DMS53 (cell line): Measurements from ENCODE around the gene LILRA5.
"Not testable (repeated sequence)": the region's sequence is repeated elsewhere in the genome, so short reads cannot be mapped to it uniquely, and the experiment has no call there.

ENCODE experiments used
- DNase-seq: peaks from one replicate; lab custom pipeline; 2025; lab: John Stamatoyannopoulos, UW

Gene LILRA5

DNA sequence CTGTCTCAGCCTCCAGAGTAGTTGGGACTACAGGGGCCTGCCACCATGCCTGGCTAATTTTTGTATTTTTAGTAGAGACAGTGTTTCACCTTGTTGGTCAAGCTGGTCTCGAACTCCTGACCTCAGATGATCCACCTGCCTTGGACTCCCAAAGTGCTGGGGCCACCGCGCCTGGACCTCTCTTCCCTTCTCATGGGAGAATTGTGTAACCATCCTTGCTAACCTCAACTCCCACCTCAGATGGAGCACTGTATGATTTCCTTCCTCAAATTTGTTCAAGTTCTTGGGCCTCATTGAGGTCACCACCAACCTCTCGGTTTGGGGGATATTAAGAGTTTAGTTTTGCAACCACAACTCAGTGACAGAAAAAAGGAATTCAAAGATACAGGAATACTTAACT, 10.7 kb downstream of the LILRA5 start:
- DNase-seq: no peak

DNA sequence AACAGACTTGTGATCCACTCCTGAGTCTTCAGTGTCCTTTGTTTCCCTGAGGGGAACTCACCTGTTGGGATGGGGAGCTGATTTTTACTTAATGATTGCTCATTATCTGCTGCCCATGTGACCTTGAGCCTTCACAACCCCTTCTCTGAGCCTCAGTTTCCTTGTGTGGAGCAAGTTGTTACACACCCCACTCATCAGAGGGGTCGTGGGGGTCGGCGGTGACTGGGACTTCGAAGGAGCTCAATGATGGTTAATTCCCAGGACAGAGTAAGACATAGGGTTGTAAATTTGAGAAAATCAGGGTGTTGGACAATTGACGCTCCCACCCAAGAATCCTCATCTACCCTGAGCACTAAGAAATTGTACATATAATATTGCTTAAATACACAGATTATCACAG, 13.5 kb downstream of the LILRA5 start:
- no peak for DNase-seq

DNA sequence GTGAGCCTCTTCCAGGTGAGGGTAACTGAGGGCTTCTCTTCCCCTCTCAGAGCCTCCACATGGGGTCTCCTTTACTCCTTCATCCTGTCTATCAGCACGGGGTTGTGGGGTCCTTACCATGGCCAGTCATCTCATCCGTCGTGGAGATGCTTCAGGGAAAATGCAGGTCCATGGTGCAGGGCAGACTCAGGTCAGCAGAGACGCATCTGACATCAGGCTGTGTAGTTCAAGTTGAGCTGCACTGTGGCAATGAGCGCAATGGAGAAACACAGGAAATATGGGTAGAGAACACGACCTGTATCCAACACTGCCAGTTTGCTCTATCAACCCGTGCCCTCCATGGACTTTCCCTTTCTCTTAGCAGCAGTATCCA, 13.9 kb downstream of the LILRA5 start:
- DNase-seq: no peak

DNA sequence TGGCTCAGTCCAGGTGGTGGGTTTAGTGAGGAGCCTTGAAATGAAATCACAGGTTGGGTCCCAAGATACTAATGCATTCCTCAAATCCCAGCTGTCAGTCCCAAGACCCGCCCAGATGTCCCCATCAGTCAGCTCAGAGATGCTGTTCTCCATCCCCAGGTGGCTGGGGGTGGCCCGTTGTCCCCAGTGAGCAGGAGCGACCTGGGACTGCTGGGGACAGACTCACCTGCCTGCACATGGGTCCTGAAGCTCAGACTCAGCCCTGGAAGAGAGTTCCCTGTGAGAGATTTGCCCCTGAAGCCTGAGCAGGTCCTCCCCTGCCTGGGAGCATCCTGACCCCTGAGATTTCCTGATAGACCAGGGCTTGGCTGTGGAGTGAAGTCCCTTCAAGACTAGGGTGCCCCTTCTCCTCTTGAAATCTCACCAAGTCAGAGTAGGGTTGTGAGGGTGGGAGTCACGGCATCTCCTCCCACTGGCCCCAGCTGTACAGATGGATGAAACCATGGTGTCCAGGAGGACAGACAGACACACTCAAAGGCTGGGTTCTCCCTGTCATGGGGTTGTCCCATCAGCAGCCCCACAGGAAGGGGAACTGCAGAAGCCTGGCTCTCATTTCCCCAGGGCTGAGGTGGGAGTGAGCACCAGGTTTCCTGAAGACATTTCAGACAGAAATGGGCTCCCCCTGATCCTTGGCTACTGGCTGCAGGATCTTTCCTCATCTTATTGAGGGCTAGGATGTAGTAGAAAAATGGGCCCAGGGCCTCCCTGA, 14.4 kb downstream of the LILRA5 start:
- DNase-seq: no peak

DNA sequence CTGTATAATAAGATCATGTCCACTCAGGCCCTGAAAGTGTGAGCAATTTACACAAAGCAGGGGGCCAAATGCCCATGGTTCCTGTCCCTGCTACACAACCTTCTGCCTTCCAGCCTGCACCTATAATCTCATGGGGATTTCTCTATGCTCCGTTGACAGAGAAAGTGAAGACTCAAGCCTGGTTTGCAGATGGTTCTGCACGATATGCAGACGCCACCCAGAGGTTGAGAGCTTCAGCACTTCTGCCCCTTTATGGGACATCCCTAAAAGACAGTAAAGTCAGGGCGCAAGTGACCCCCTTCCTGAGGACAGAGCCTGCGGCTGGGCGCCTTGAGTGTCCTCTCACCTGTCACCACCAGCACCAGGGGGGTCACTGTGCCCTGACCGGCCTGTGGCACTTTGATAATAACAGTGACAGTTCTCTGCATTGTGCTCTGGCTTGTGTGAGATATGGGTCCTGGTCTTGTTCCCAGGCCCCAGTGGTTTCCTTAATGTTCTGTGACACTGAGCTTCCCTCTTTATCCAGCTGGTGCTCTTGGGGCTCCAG, 15.1 kb downstream of the LILRA5 start:
- DNase-seq: peak; percentile 13

DNA sequence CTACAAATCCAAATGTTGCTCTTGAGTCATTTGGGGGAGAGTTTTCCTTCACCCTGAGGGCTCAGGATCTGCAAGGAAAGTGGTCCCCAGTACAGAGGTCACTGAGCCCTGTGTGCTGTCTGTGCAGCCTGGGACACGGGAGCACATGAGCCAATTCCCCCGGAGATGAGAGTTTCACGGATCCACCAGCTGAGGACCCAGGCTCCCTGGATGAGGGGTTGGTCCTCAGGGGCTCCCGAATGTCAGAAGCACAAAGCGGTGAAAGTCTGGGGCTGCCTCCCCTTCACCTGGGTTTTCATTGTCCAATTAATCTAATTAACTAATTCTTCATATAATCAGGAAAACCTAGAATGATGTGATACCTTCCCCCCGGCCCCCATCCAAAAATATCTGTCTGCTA, 18.4 kb downstream of the LILRA5 start:
- no peak for DNase-seq

DNA sequence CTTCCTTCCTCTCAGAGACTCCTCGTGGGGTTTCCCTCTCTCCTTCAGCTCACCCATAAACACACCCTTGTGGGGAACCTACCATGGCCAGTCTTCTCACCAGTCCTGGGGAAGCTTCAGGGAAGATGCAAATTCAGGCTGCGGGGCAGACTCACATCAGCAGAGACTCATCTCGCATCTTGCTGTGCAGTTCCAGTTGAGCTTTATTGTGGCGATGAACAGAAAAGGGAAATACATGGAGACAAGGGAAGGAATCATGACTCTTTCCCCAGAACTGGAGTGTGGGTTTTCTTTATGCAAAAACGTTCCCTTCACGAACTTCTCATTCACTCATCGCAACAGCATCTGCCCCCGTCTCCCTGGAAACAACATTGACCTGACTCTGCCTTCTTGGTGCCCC, 23.8 kb downstream of the LILRA5 start:
- DNase-seq: not testable (repeated sequence)

DNA sequence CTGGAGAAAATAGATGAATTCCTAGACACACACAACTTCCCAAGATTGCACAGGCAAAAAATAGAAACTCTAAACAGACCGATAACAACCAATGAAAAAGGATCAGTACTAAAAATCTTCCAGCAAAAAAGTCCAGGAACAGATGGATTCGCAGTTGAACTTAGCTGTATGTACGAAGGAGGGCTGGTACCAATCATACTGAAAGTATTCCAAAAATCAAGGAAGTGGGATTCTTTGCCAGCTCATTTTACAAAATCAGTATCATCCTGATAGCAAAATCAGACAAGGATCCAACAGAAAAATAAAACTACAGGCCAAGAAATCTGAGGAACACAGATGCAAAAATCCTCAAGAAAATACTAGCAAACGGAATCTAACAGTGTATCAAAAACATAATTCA, 25.5 kb downstream of the LILRA5 start:
- no peak for DNase-seq

DNA sequence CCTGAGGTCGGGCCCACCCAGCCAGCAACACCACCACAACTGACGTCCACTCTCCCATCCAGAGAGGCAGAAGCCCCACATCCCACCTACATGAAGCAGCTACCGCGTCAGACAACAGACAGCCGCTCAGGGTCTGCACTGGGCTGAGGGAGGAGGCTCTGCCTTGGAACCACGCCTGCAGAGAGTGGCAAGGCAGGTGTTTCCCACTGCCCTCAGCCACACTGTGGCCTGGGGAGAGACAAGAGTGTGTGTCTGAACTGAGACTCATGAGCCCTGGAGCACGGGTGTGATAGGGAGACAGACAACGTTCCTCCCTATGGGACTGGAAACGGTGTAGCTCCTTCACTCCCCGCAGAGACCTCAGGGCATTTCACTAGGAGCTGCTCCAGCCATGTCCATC, 26.7 kb downstream of the LILRA5 start:
- not testable (repeated sequence) for DNase-seq

DNA sequence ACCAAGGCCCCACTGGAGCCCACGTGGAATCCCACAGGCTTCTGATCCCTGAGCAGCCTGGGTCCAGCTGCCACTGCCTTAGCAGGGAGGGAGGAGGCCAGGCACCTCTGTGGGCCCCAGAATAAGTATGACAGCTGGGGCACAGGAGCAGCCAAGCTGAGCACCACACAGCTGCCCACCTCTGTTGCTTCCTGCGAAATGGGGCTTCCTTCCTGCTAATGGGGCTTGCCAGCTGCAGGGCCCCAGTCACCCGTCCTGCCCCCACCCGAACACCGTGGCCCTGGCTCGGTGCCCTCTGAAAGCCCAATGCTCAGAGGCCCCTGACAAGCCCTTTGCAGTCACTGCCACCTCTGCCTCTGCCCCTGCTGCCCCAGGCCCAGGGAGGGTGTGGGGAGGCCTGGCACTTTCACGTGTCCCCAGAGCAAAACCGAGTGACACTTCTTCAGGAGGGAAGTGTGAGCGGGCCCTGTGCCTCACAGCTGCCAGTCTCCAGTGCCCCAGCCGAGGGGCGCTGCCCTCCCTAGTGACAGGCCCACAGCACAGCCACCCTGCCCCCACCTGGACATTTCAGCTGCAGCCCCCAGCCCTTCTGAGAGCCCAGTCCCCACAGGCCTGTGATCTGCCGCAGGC, 27.4 kb downstream of the LILRA5 start:
- not testable (repeated sequence) for DNase-seq

DNA sequence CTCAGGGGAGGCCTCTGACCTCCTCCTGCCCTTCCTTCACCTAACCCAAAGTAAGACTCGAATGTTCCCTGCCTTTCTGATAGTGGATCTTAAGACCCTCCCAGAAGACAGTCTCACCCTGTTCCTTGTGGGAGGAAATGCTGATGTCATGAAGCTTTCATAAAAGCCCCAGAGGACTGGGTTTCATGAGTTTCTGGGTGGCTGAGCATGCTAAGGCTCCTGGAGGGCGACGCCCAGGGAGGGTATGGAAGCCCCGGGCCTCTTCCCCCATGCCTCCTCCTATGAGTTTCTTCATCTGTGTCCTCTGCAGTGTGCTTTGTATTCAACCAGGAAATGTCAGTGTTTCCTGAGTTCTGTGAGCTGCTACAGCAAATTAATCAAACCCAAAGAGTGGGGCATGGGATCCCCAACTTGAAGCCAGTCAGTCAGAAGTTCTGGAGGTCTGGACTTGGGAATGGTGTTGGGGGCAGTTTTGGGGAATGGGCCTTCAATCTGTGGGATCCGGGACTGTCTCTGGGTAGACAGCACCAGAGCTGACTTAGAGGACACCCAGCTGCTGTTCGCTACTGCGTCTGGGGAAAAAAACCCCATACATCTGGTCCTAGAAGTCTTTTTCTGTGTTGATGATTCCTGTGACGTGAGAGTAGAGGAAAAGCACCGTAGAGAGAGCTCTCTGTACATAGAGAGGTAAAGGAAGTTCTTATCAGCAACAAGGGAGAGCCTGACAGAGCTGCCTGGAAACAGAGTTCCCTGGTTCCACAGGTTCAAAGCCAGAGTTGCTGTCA, 30.1 kb downstream of the LILRA5 start:
- DNase-seq: no peak

DNA sequence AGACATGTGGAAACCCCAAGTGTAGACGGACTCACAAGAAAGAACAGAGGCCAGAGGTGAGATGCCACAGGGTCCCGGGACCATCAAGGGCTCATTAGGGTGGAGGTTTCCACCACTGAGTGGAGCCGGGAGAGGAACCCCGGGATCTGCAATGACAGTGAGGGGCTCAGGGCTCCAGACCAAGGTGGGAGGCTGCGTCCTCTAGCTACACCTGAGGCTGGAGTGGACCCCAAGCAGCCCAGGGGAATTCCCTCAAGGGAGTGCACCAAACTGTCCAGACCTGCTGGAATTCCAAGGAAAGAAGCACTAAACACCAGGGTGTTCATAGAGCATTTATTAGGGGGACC, 31.3 kb downstream of the LILRA5 start:
- DNase-seq: not testable (repeated sequence)

DNA sequence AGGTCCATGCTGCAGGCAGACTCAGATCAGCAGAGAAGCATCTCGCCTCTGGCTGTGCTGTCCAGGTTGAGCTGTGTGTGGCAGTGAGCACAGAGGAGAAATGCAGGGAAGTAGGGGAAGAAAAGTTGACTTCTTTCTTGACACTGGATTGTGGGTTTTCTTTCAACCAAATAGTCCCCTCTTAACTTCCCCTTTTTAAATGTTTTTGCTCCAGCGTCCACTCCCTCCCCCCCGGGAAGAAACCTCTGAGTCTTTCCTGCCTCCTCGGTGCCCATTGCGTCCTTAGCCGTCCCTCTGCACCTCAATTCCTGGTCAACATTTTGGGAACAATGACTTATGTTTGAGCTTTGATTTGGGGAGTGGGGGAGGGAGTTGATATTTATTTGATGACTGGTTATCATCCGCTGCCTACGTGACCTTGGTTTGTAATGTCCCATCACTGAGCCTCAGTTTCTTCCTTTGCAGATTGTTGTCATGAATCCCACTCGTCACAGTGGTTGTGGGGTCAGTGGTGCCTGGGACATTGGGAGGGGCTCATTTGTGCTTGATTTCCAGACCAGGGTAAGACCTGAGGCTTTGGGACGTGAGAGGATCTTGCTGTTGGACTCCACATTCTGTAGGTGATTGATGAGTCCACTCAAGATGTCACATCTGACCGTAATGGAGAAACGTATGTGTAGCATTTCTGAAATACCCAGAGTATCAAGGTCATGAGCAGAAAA, 31.8 kb downstream of the LILRA5 start, which contains the start of gene LILRB2:
TSS of gene LILRB2 (minus strand) at position 104 of the 722 bp plus-strand sequence. CDS start 614 bp downstream, outside the sequence.
- DNase-seq: no peak

DNA sequence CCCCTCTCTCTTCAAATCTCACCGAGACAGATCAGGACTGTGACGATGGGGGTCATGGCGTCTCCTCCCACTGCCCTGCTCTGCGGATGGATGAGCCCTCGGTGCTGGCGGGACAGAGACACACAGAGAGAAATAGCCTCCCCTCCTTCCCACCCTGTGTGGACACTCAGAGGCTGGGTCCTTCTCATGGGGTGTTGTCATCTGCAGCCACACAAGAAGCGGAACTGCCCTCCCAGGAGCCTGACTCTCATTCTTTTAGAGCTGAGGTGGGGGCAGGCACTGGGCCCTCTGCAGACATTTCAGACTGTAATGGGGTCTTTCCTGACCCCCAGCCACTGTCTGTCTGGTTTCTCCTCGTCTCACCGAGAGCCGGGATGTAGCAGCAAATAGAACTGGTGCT, 32.5 kb downstream of the LILRA5 start:
- not testable (repeated sequence) for DNase-seq

DNA sequence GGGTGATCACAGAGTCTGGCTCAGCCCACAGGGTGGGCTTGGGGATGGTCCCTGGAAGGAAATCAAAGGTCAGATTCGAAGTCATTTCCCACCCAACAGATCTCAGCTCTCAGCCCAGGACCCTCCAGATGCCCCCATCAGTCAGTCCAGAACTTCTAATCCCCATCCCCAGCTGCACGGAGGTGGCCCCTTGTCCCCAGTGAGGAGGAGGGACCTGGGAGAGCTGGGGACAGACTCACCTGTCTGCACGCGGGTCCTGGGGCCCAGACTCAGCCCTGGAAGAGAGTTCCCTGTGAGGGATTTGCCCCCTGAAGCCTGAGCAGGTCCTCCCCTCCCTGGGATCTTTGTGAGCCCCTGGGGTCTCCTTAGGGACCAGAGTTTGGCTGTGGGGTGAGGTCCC, 32.9 kb downstream of the LILRA5 start:
- not testable (repeated sequence) for DNase-seq

DNA sequence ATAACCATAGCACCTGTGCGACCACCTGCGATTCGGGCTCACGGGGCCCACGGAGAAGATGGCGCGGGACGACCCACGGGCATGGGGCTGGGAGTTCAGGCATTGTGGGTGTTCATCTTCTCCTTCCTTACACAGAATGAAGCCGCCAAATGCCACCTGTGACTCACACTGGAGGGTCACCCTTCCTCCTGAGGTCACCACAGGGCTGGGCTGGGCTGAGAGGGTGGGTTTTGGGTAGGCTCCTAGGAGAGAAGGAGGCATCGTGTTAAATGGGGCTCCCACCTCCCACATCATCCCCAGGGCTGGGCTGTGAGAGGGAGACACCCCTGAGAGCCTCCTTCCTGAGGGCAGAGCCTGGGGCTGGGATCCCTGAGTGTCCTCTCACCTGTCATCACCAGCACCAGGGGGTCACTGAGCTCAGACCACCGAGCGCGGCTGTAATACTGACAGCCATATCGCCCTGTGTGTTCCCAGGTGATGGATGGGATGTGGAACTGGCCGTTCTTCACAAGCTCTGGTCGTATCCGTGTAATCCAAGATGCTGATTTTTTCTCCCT, 33.5 kb downstream of the LILRA5 start:
- DNase-seq: no peak

DNA sequence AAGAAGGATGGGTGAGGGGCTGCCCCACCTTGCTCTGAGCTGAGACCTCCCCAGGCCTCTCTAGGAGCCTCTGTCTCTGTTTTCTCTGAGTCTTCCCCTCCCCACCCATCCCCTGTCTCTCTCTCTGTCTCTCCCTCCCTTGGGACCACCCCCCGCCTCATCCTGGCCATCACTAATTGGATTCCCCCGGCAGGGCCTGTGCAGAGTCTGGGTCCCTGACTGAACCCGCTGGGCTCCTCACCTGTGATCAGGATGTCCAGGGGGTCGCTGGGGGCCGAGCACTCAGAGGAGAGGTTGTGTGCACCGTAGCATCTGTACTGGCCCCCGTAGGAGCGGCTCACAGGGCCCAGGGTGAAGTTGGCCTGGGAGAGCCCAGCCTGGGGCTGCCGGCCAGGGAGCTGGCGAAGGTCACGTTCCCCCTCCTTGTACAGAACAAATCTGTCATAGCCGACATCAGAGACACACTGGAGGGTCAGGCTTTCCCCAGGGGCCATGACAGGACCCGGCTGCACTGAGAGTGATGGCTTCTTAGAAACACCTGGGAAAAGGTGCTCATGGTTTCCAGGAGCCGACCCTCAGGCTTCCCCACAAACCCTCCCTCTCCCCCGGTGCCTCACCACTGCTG, 34.3 kb downstream of the LILRA5 start:
- DNase-seq: not testable (repeated sequence)

DNA sequence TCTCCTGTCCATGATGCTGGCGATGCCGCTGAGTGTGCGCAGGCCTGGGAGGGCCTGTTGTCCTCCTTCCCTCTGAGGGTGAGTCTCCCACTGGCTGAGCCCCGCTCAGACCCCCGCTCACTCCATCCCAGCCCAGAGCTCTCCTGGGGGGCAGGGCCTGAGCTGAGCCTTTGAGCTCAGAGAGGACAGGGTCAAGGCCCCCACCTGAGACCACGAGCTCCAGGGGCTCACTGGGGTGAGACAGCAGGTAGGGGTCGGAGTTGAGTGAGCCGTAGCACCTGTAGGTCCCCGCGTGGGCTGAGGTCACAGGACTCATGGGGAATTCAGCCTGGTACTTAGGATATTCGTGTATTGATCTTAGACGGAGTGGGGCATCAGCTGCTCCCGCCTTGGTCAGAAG, 34.9 kb downstream of the LILRA5 start:
- not testable (repeated sequence) for DNase-seq

DNA sequence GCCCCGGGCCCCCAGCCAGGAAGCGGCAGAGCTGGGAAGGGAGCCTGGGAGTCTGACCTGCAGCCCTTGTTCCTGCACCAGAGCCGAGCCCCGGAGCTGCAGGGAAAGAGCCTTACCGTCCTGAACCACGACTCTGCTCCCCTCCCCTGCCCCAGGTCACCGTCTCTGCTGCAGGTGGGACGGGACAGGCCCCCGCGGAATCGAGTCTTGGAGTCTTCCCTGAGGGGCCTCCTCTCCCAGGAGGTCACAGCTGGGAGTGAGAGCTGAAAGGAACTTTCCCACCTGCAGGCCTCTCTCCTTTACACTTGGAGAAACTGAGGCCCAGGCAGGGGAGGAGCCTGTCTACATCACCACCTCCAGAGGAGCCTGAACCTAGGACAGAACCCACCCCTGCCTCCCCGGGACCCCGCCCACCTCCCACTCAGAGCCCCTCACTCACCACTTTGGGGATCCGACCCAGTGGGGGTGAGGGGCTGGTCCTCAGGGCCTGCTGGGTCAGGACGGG, 35.8 kb downstream of the LILRA5 start:
- DNase-seq: not testable (repeated sequence)

DNA sequence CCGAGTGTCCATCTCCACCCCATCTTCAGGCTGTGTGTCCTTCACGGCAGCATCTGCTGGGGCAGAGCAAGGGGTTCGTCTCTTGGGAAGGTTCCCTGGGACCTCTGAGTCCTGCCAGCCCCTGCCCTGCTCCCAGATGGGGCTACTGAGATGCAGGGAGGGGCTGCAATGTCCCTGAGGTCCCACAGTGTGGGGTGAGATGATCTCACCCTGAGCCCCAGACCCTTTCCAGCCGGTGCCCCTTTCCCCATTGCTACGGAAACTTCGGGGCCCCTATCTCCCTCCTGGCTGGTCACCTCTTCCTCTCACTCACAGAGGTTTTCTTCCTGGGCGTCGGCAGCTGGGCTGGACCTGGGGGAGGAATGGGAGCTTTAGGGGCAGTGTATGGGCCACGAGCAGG, 37.0 kb downstream of the LILRA5 start:
- no peak for DNase-seq

DNA sequence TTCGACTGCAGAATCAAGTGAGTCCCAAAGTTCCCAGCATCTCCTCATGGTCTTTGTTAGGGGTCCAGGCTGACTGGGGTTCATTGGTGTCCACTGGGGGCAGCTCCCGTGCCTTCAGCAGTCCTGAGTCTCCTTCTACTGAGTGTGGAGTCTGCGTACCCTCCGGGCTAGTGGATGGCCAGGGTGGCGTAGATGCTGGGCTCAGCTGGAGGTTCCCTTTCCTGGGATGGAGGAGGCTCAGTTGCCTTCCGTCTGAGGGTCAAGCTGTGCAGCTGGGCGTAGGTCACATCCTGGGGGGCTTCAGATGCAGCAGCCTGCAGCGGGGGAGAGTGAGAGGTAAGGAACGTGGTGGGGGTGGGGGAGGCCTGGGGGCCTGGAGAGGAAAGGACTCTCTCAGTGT, 38.5 kb downstream of the LILRA5 start:
- not testable (repeated sequence) for DNase-seq
